Endothelial cell of umbilical vein (primary cell): ENCODE data around the gene SLC4A2. TPM values are rescaled to one million over a fixed set of nuclear protein-coding genes. Genes with fewer than 3 reads are reported as not detected.

Experiments used
- BruUV-seq: library from RNA; stranded (reverse); fragments of 400-500 nt; replicated peaks from 2 replicates; lab custom pipeline; 2021; lab: Mats Ljungman, UMichigan
- CTCF ChIA-PET: fragments of 300-600, 350-600 bp; sonication (Branson Sonifier 250); formaldehyde crosslinking; loops from one replicate; lab custom pipeline; 2021; ENCODE audit warnings: antibody characterized with exemption, inconsistent platforms; lab: Charles Lee
- POLR2A ChIA-PET: fragments of 300-600, 350-600 bp; sonication (Branson Sonifier 250); formaldehyde crosslinking; loops from one replicate; lab custom pipeline; 2021; ENCODE audit warnings: antibody characterized with exemption, inconsistent platforms; lab: Charles Lee
- DNase-seq: peaks from one replicate; pipeline ENCODE4 v3.0.0-alpha.2; 2011; ENCODE audit warnings: low read depth, low spot score
- FAIRE-seq: peaks from 2 replicates; lab custom pipeline; 2011; peaks lifted over from hg19 to GRCh38; lab: Jason Lieb, UNC
- H2AFZ ChIP-seq: 2 replicates; pipeline ENCODE4 v1.6.0; 2012; ENCODE audit warnings: low read depth, low read length, control low read depth, inconsistent platforms
- H3K27ac ChIP-seq: 2 replicates; pipeline ENCODE4 v1.5.1; 2011; ENCODE audit warnings: low read depth, mild to moderate bottlenecking, control low read depth, low read length, moderate library complexity; ENCODE audit not compliant: insufficient read depth
- H3K27me3 ChIP-seq, 2 experiments: 2 replicates each; pipeline versions ENCODE4 v1.6.0 to v1.6.1; 2011; ENCODE audit warnings: low read length in 2 of 2, mixed read lengths in 1 of 2; ENCODE audit not compliant: control insufficient read depth in 2 of 2, insufficient read depth in 2 of 2
- H3K36me3 ChIP-seq, 2 experiments: 2 replicates in 1 of 2; 3 replicates in 1 of 2; pipeline ENCODE4 v1.5.1; 2011; ENCODE audit warnings: low read length in 2 of 2, mild to moderate bottlenecking in 1 of 2, moderate library complexity in 1 of 2; ENCODE audit not compliant: control insufficient read depth in 2 of 2, insufficient read depth in 2 of 2; ENCODE audit errors: extremely low read depth in 1 of 2
- H3K4me1 ChIP-seq: 3 replicates; pipeline ENCODE4 v1.5.1; 2011; ENCODE audit warnings: mild to moderate bottlenecking, low read length; ENCODE audit not compliant: control insufficient read depth, insufficient read depth; ENCODE audit errors: extremely low read depth
- H3K4me2 ChIP-seq: 2 replicates; pipeline ENCODE4 v1.6.1; 2011; ENCODE audit warnings: low read length, control low read depth, mixed read lengths; ENCODE audit not compliant: insufficient read depth
- H3K4me3 ChIP-seq, 3 experiments: fragments of 200-600 bp in 1 of 3; sonication (generic), shearing (Covaris generic) in 1 of 3; replicated peaks in 1 of 3; 2 replicates each; pipeline ENCODE4 v1.5.1; 2011 to 2016; ENCODE audit warnings: control low read depth in 3 of 3, low read length in 3 of 3, mild to moderate bottlenecking in 2 of 3, inconsistent platforms in 1 of 3, low read depth in 1 of 3, moderate library complexity in 1 of 3; ENCODE audit not compliant: insufficient read depth in 1 of 3
- H3K79me2 ChIP-seq: 2 replicates; pipeline ENCODE4 v1.6.0; 2012; ENCODE audit warnings: low read length, inconsistent platforms; ENCODE audit not compliant: control insufficient read depth, insufficient read depth
- H3K9ac ChIP-seq: replicated peaks from 2 replicates; pipeline ENCODE3; 2011; ENCODE audit warnings: low read length, control low read depth; ENCODE audit not compliant: insufficient read depth; ENCODE audit errors: extremely low read depth
- H3K9me1 ChIP-seq: replicated peaks from 3 replicates; pipeline ENCODE4 v1.6.0; 2011; ENCODE audit warnings: mild to moderate bottlenecking, low read length; ENCODE audit not compliant: control insufficient read depth, insufficient read depth; ENCODE audit errors: extremely low read depth
- H3K9me3 ChIP-seq: replicated peaks from 2 replicates; pipeline ENCODE4 v1.5.1; 2012; ENCODE audit warnings: low read length, inconsistent platforms; ENCODE audit not compliant: control insufficient read depth, insufficient read depth
- H4K20me1 ChIP-seq: replicated peaks from 2 replicates; pipeline ENCODE3; 2011; ENCODE audit warnings: mild to moderate bottlenecking, low read length; ENCODE audit not compliant: control insufficient read depth, insufficient read depth; ENCODE audit errors: extremely low read depth
- CTCF ChIP-seq, 2 donors: IDR thresholded peaks; 1 replicate in 1 of 2; 2 replicates in 1 of 2; pipeline ENCODE4 v1.5.1; 2011; ENCODE audit warnings: low read length in 2 of 2, mild to moderate bottlenecking in 2 of 2, moderate library complexity in 2 of 2, control low read depth in 1 of 2, inconsistent platforms in 1 of 2, low read depth in 1 of 2; ENCODE audit not compliant: insufficient read depth in 1 of 2; ENCODE audit errors: extremely low read depth in 1 of 2
- EZH2 ChIP-seq: IDR thresholded peaks from 2 replicates; pipeline ENCODE4 v1.6.1; 2012; ENCODE audit warnings: borderline replicate concordance, low read depth, mild to moderate bottlenecking, moderate library complexity, low read length, inconsistent platforms; ENCODE audit not compliant: severe bottlenecking
- FOS ChIP-seq: IDR thresholded peaks from 2 replicates; pipeline ENCODE4 v1.6.1; 2011; ENCODE audit warnings: mild to moderate bottlenecking, low read length, moderate library complexity, borderline replicate concordance; ENCODE audit not compliant: insufficient read depth
- GATA2 ChIP-seq: IDR thresholded peaks from 2 replicates; pipeline ENCODE4 v1.7.0; 2011; ENCODE audit warnings: low read depth, mild to moderate bottlenecking, moderate library complexity, mixed read lengths, low read length; ENCODE audit not compliant: insufficient read length, insufficient read depth
- JUN ChIP-seq: IDR thresholded peaks from 2 replicates; pipeline ENCODE4 v1.6.1; 2011; ENCODE audit warnings: borderline replicate concordance, low read depth; ENCODE audit not compliant: insufficient read length, insufficient read depth
- MAX ChIP-seq: IDR thresholded peaks from 2 replicates; pipeline ENCODE4 v1.6.1; 2011; ENCODE audit not compliant: insufficient read depth, insufficient read length
- MYC ChIP-seq: IDR thresholded peaks from one replicate; pipeline ENCODE4 v1.6.1; 2011; ENCODE audit warnings: mild to moderate bottlenecking, low read depth, low read length
- POLR2A ChIP-seq: IDR thresholded peaks from 2 replicates; pipeline ENCODE4 v1.6.1; 2012; ENCODE audit warnings: low read depth, mild to moderate bottlenecking, control low read depth, low read length
- POLR2AphosphoS5 ChIP-seq: IDR thresholded peaks from 2 replicates; pipeline ENCODE4 v1.6.1; 2012; ENCODE audit warnings: low read depth, mild to moderate bottlenecking, control low read depth, low read length, moderate library complexity; ENCODE audit not compliant: insufficient read depth
- dilution Hi-C: fragments of 300-500 bp; cut with MboI; formaldehyde crosslinking; loops from one replicate; pipeline ENCODE4 v1.15.0; 2019; ENCODE audit warnings: low sequenced_read_pairs; ENCODE audit not compliant: extremely low pct_ligation_motif_present
- intact Hi-C: fragments of 100-400 bp; cut with micrococcal nuclease; formaldehyde crosslinking; loops from one replicate; pipeline ENCODE4 v1.10.0; 2022
- polyA plus RNA-seq, 4 experiments: library from polyadenylated mRNA; depleted of rRNA in 3 of 4; stranded (reverse) in 3 of 4; unstranded in 1 of 4; fragments of >200 nt; gene quantifications; 2 replicates each; pipeline versions ENCODE4 v1.2.1 to v1.2.3, GENCODE V29; 2011 to 2012; ENCODE audit warnings: missing spikeins in 1 of 4
- total RNA-seq: library from RNA; stranded (reverse); gene quantifications from 2 replicates; pipeline ENCODE4 v1.2.3, GENCODE V29; 2021

SLC4A2 gene
- total and polyA plus RNA-seq, 2 donors (not counting 3 experiments of a cell fraction or from before 2014, with no cell fraction given), result 108 to 172 TPM

- Histone ChIP-seq H3K9ac (no peak overlapping the region), H3K4me3 (no peak overlapping the region), H2AFZ (no peak overlapping the region), H3K4me1 (peaks cover 8% of the 10 kb centered on the region), H3K4me2 (no peak overlapping the region), H3K9me1 (no peaks in the 10 kb centered on the region), H4K20me1 (no peaks in the 10 kb centered on the region), H3K79me2 (no peaks in the 10 kb centered on the region), H3K9me3 (no peaks in the 10 kb centered on the region), H3K36me3 (no peaks in the 10 kb centered on the region), H3K27ac (no peak overlapping the region), H3K27me3 (peaks cover 12 to 14% of the 10 kb centered on the region in 2 experiments)
- intact Hi-C loops (no loop called here), dilution Hi-C loops (no loop called here)
- FAIRE-seq (no peak), DNase-seq (no peak)
- CTCF ChIA-PET, result interaction anchor here (0.8 to 8.8 kb wide), 2 partner anchors 15 to 61 kb away, joined by 3 to 107 read pairs; no protein-coding TSS in a partner anchor
- POLR2A ChIA-PET, result no interaction called here
- no TSS peak for BruUV-seq
- TF ChIP-seq GATA2 (no peak), POLR2A (no peak), JUN (no peak), MAX (no peak)
Observed at GRCh38 chr7:151023232-151023631, 36.2 kb upstream of the SLC4A2 start.

DNA sequence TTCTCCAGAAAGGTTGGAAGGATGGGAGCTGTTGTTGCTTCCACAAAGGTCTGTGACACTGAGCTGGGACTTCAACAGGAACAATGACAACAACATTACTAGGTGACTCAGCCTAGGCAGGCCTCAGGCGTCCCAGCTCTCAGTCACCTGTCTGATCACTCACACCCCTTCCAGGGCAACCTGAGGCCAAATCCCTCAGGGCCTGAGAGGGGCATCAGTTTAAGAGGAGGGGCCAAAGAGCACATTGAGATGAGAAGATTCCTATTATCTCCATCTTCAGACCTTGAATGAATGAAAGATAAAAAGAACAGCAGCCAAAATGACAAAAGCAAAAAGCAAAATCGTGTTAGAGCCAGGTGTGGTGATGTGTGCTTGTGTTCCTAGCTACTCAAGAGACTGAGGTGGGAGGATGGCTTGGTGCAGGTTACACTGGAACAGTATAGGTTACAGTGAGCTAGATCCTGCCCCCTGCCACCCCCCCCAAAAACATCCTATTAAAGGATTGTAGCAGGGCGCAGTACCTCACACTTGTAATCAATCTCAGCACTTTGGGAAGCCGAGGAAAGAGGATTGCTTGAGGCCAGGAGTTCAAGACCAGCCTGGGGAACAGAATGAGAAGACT, 34.8 kb upstream of the SLC4A2 start, which contains the start of gene ATG9B:
ATG9B (minus strand) TSS at position 60 of the 622 bp plus-strand sequence. CDS start 71 bp downstream, outside the sequence.
- H3K9me3 ChIP-seq, result no peaks in the 10 kb centered on the region
- ChIA-PET CTCF (interaction anchor here (8.8 kb wide), 1 partner anchor 16 kb away, joined by 107 read pairs; no protein-coding TSS in a partner anchor), POLR2A (no interaction called here)
- intact Hi-C loops (no loop called here), dilution Hi-C loops (no loop called here)
- no peak within 1 kb of the TSS for H3K27ac ChIP-seq
- H2AFZ ChIP-seq, result no peak within 1 kb of the TSS
- H3K9ac ChIP-seq, result no peak within 1 kb of the TSS
- no peak for FAIRE-seq
- no peak within 1 kb of the TSS for H3K4me2 ChIP-seq
- TF ChIP-seq FOS (no peak), POLR2A (no peak), MAX (no peak), EZH2 (no peak), CTCF (IDR thresholded peaks at IDR 0.05; ENCODE audit: extremely low read depth in 1 of 2, insufficient read depth in 1 of 2, low read depth in 1 of 2, low read length in 2 of 2) (no peak), MYC (no peak), POLR2AphosphoS5 (no peak), JUN (no peak), GATA2 (no peak)
- no peak within 1 kb of the TSS for H3K4me3 ChIP-seq
- no peak for DNase-seq
- H3K36me3 ChIP-seq, result no peaks in the 10 kb centered on the region
- H4K20me1 ChIP-seq, result no peaks in the 10 kb centered on the region
- peaks cover 10% of the 10 kb centered on the region for H3K4me1 ChIP-seq
- H3K27me3 ChIP-seq, result peaks cover 9 to 12% of the 10 kb centered on the region in 2 experiments
- H3K79me2 ChIP-seq, result no peaks in the 10 kb centered on the region
- no TSS peak for BruUV-seq
- no peaks in the 10 kb centered on the region for H3K9me1 ChIP-seq
